HL-60/S4 (cell line): ENCODE data around the gene FBLN2.

Experiments
- in situ Hi-C: fragments of 300-500 bp; cut with MboI; formaldehyde crosslinking; loops from 2 replicates; pipeline ENCODE4 v1.14.3; 2022; ENCODE audit warnings: low sequenced_read_pairs

Gene FBLN2

DNA sequence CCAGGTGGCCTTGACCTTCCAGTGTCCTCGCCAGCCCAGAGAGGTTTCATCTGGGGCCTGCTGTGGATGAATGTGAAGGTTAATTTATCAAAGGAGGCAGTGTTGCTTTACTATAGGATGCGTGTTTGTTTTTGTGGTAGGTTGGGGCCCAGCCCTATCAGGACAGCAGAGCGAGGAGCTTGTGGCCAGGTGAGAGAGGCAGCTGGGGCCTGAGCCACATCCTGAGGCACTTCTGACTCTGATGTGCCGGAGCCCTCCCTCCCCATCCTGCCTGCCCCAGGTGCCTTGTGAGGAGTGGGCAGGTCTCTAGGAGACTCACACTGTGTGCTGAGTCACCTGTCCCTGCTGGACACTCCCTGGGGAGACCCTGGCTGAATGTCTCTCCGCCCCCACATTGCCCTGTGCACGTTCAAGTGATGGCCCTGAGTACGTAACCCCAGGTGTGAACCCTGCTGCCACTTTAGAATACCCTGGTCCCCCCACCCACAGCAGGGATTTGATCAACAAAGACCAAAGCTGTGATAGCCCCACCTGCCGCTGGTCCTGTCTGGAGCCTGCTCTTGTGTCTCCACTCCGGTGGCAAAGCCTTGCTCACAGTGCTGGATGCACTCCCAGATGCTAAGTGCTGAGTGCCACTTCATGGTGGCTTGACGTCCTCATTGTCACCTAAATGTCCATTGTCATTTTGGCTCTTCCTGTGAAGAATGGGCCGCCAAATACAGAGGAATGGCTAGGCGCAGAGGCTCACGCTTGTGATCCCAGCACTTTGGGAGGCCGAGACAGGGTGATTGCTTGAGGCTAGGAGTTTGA is 16.0 kb downstream of the FBLN2 start:
- in situ Hi-C loops, result no loop called here

- in situ Hi-C loops, result no loop called here
Measured at GRCh38 chr3:13565581-13566452, 16.9 kb downstream of the FBLN2 start.

DNA sequence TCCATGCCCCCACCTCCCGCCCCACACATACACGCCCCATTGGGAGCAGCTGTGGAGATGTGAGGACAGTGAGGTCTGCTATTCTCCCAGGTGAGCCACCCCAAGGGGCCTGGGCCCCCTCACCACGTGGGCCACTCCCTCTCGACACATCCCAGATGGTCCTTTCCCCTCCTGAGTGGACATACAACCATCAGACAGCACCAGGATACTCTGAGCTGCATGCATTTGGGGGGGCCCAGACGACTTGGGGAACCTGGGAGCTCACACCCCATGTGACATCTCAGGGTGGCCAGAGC is 17.5 kb downstream of the FBLN2 start:
- in situ Hi-C loops, result no loop called here

DNA sequence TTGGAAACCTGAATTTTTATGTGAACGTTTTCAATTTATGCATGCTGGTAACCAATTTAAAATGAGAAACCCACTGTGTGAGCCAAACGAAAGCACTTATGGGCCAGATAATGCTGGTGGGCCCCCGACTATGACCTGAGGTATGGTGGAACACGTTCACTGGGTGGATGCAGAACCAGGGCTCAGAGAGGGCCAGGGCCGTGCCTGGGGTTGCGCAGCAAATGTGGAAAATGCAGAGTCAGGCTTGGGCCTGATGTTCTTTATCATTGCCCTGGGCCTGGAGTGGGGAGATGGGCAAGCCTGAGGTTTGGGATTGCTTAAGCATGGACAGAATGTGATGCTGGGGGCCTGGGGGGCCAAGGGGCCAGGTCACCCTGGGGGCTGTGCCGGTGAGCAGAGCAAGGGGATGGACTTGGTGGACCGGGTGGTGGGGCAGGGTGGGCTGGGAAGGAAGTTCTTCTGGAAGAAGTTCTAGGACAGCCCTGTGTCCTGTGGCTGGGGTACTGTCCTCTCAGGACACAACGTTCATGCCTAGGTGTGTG is 17.9 kb downstream of the FBLN2 start:
- in situ Hi-C loops, result no loop called here

DNA sequence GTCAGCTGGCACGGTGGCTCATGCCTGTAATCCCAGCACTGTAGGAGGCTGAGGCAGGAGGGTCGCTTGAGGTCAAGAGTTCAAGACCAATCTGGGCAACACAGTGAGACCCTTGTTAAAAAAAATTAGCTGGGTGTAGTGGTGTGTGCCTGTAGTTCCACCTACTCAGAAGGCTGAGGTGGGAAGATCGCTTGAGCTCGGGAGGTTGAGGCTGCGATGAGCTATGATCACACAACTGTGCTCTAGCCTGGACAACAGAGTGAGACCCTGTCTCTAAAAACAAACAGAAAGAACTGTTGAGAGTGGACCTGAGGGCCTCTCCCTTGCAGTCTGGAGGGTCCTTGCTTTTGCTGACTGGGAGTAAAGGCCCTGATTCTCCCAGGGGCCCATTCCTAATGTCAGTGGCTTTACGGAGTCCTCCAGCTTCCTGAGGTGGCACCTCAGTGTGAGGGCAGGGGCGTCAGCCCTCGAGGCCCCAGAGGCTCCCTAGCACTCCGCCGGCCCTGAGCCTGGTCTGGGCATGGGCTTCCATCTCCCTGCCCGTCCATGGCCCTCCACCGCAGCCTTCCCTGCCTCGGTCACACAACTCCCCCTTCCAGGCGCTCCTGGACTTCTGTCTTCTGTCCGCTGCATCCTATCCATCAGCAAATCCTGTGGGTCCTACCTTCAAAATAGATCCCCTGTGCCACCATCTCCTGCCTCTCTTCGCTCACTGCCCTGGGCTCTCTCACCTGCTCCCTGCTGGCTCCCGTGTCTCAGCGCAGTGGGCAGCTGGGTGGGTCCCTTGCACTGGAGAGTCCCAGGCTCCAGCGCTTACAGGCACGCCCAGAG is 19.0 kb downstream of the FBLN2 start:
- in situ Hi-C loops, result no loop called here

GRCh38 chr3:13568515-13569028 is 19.6 kb downstream of the FBLN2 start:
- in situ Hi-C loops, result no loop called here

DNA sequence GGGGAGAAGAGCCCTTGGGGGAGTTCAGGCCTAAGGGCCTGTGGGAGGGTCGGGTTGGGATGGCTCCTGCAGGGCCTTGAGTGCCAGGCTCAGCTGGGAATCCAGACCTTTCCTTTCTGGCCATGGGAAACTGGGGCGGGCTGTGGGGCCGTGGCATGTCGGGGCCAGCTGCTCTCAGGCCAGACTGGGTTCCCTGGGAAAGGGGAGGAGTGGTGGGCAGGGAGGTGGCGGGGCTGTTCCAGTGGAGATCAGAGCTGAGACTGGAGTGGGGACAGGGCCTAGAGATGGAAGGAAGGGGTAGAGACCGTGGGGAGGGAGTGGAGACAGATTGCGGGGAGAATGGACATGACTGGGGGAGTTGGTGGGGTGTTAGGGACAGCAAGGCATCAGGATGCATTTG is 20.3 kb downstream of the FBLN2 start:
- in situ Hi-C loops, result no loop called here

GRCh38 chr3:13569641-13570390 is 20.9 kb downstream of the FBLN2 start:
- in situ Hi-C loops, result no loop called here

GRCh38 chr3:13570391-13571194 is 21.7 kb downstream of the FBLN2 start:
- in situ Hi-C loops, result no loop called here

DNA sequence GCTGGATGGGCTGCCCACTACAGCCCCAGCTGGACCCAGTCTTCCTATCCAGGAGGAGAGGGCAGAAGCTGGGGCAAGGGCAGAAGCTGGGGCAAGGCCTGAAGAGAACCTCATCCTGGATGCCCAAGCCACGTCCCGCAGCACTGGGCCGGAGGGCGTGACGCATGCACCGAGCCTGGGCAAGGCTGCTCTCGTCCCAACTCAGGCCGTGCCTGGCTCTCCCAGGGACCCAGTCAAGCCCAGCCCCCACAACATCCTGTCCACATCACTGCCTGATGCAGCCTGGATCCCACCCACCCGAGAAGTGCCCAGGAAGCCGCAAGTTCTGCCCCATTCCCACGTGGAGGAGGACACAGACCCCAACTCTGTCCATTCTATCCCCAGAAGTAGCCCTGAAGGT is 22.3 kb downstream of the FBLN2 start:
- in situ Hi-C loops, result no loop called here

DNA sequence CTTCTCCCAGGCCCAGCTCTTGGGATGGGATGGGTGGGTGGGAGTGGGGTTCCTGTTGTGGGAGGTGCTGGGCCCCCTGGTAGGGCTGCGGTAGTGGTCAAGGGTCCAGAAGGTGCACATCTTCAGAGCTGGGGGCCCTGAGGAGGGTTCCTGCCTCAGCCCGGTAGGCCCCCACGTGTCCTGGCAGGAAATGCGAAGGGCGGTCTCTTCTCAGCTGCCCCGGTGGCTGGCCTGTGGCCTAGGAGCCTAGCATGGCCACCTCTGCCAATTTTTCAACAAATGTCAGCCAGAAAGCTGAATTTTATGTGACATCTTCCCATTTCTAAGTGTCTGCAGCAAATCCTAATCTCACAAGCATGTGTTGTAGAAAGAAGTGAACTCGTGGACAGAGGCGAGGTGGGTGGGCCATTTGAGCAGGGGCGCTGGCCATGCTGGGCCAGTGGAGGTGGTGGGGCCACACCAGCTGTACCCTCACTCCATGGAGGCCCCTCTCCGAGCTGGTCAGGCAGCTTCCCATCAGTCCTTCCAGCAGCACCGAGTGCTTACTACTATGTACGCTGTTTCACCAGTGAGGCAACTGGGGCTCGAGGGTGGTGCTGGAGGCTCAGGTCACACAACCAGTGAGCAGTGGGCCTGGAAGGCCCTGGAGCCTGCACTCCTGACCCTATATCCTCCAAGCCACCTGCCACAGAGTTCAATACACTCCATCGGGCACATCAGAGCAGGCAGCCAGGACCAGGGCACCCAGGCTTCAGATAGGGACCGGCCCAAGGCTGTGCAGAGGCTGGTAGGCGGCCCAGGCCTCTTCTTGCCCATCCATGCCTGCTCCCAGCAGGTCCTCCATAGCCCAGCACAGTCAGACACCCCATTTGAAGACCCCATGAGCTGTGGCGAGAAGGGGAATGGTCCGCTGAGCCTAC is 23.2 kb downstream of the FBLN2 start:
- in situ Hi-C loops, result no loop called here

GRCh38 chr3:13572926-13573623 is 24.1 kb downstream of the FBLN2 start:
- in situ Hi-C loops, result no loop called here

DNA sequence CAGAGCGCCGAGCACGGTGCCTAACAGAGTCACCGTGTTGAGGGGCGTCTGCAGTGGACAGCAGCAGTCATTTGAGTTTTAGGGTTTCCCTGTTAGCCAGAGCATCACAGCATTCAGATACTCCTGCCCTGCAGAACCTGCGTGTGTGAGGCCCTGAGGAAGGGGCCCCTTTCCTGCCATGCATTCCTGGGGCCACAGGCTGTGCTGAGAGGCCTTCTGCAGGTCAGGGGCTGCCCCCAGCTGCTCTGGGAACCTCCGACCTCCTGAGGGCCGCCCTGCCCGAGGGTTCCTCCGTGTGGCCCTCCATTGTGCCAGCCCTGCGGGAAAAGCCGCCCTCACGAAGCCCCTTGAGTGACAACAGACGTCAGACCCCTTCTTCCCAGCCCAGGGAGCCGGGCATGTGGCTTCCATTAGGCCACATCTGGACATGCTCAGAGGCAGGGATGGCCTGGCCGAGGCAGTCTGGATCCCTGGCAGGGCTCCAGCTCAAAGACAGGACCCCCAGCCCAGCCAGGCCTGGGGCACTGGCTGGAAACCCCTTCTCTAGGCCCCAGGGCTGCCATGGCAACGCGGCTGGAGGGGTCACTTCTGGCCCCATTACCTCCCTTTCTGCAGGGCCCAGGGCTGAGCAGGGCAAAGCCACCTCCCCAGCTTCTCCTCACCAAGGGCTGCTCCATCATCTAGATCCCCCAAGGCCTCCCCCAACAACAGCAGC is 25.3 kb downstream of the FBLN2 start:
- in situ Hi-C loops, result no loop called here

DNA sequence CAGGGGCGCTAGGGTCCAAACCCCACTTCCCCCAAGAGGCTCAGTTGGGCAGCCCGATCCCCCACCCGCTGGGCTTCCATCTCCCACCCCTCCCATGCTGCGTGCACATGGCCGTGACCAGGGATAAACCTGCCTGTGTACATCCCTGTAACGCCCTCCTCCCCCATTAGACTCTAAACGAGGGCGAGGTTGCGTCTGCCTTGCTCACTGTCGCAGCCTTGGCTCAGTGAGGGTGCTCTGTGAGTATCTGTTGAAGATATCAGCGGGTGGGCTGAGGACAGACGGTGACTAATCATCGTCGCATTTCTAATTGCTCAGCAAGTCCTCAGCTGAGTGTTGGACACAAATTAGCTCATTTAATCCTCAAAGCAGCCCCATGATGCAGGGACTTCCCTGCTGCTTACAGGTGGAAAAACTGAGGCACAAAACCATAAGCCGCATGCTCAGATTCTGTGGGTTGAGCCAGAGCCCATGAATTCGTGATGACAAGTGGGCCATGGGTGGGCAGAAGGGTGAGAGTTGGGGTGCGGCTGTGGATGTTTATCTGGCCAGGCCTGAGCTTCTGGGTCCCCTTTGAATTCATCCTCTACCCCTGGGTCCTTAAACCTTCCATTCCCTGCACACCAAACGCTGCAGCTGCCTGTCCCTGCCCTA is 26.0 kb downstream of the FBLN2 start:
- in situ Hi-C loops, result no loop called here

- in situ Hi-C loops, result no loop called here
Measured at GRCh38 chr3:13575459-13576061, 26.6 kb downstream of the FBLN2 start.
